HG02852 (cell line): ENCODE measurements around the gene BAX.

Source experiments
- ATAC-seq: cut with Tn5 transposase; IDR thresholded peaks from one replicate; pipeline ENCODE4 v1.9.1; 2021; ENCODE audit warnings: mild to moderate bottlenecking, moderate library complexity; ENCODE audit not compliant: unreplicated experiment

The BAX gene

GRCh38 chr19:49011194-49011593 lies 56.5 kb downstream of the BAX start:
- ATAC-seq = no peak
